GM12873 (cell line): ENCODE results near the gene VAT1L.

Experiments used
- TF ChIP-seq, protein P1 (sequence below): IDR thresholded peaks from 2 replicates; pipeline ENCODE4 v1.5.1; 2012; ENCODE audit warnings: low read depth, mild to moderate bottlenecking, moderate library complexity, low read length, control low read depth; ENCODE audit not compliant: insufficient read depth; ENCODE audit errors: missing control alignments

Gene VAT1L

GRCh38 chr16:77955127-77955526, 166.8 kb downstream of the VAT1L start:
- TF ChIP-seq, protein P1, sequence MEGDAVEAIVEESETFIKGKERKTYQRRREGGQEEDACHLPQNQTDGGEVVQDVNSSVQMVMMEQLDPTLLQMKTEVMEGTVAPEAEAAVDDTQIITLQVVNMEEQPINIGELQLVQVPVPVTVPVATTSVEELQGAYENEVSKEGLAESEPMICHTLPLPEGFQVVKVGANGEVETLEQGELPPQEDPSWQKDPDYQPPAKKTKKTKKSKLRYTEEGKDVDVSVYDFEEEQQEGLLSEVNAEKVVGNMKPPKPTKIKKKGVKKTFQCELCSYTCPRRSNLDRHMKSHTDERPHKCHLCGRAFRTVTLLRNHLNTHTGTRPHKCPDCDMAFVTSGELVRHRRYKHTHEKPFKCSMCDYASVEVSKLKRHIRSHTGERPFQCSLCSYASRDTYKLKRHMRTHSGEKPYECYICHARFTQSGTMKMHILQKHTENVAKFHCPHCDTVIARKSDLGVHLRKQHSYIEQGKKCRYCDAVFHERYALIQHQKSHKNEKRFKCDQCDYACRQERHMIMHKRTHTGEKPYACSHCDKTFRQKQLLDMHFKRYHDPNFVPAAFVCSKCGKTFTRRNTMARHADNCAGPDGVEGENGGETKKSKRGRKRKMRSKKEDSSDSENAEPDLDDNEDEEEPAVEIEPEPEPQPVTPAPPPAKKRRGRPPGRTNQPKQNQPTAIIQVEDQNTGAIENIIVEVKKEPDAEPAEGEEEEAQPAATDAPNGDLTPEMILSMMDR = no peak

DNA sequence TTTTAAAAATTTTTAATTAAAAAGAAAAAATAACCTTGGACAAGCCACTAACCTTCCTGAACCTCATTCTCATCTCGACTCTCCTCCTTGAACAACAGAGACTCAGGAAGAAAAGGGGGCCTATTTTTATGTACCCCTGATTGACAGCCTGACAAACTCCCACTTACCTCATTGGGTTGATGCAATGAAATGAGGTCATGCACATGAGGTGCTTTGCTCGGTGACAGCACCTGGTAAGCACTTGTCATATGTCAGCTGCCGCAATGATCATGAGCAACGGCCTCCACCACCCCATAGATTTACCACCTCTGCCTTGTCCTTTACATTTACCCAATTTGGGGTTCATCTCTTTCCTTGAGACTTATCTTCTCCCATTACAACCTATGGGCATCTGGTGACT, 167.9 kb downstream of the VAT1L start:
- TF ChIP-seq, protein P1 = no peak

- TF ChIP-seq, protein P1 = no peak
These were observed 172.4 kb downstream of the VAT1L start for GRCh38 chr16:77960766-77961165.

GRCh38 chr16:77961814-77962213, 173.4 kb downstream of the VAT1L start:
- TF ChIP-seq, protein P1 = no peak

DNA sequence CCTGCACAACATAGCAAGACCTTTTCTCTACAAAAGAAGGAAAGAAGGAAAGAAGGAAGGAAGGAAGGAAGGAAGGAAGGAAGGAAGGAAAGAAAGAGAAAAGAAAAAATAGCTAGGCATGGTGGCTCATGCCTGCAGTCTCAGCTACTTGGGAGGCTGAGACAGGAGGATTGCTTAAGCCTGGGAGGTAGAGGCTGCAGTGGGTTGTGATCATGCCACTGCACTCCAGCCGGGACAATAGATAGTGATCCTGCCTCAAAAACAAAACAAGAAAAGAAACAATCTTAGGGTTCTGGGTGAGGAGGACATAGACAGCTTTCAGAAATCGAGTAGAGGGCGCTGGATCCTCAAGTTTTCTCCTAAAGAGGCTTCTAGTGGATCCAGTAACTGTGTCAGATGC, 174.3 kb downstream of the VAT1L start:
- TF ChIP-seq, protein P1 = no peak

GRCh38 chr16:77963185-77964044, 175.1 kb downstream of the VAT1L start:
- TF ChIP-seq, protein P1 = no peak

DNA sequence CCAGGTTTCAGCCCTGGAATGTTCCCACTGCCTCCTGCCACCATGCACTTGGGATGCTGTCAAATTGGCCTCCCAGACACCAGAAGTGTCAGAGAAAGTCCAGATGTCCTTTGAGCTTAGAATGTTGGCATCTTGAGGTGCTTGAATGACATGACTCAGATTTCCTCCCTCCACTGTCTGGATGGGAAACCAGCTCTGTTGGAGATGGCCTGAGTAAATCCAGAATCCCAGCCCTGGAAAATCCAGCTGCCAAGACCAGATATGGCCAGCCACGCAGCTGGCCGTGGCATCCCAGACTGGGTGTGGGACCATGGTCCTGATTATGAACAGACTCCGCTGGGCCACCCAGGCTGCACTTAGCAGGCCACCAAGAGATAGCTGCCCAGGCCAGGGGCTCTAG, 177.0 kb downstream of the VAT1L start:
- TF ChIP-seq, protein P1 = no peak
